MM.1S (cell line): ENCODE measurements around the gene IGSF11.

Experiments used
- EZH2 ChIP-seq: fragments of 300-600 bp; sonication (generic); optimal IDR thresholded peaks from 2 replicates; pipeline ENCODE3; 2017; ENCODE audit warnings: low read depth, mild to moderate bottlenecking, antibody characterized with exemption, low read length, mixed read lengths
- EZH2phosphoT487 ChIP-seq: fragments of 300-600 bp; sonication (generic); IDR thresholded peaks from 2 replicates; pipeline ENCODE4 v1.6.1; 2018; ENCODE audit warnings: antibody characterized with exemption, low read length
- TF ChIP-seq, protein P1 (sequence below): fragments of 300-600 bp; sonication (generic); IDR thresholded peaks from 2 replicates; pipeline ENCODE4 v1.5.1; 2016; ENCODE audit warnings: antibody characterized with exemption, low read length, mixed read lengths

DNA sequence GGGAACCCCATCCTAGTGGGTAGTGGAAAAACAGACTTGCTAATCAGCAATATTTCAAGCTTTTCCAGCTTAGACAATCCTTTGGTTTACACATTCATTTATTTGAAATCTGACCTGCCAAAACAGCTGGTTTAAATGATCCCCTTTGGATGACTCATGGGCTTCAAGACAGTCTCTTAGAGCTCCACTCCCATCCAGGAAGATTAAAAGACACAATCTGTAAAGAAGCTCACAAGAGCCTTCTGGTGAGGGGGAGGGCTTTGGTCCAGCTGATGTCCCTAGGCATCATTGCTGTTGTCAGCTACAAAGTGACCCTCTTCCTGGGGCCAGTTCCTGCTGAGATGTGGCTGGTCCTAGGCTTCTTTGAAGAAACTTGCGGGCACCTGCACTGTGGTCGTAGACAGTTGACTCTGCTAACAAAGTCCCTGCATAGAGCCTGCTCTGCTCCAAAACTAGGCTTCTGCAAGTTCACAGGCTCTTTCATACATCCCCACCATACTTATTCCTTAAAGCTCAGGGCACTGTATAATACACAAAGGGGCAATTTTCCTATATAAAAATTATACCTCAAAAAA is 73.7 kb downstream of the IGSF11 start:
- TF ChIP-seq, protein P1, sequence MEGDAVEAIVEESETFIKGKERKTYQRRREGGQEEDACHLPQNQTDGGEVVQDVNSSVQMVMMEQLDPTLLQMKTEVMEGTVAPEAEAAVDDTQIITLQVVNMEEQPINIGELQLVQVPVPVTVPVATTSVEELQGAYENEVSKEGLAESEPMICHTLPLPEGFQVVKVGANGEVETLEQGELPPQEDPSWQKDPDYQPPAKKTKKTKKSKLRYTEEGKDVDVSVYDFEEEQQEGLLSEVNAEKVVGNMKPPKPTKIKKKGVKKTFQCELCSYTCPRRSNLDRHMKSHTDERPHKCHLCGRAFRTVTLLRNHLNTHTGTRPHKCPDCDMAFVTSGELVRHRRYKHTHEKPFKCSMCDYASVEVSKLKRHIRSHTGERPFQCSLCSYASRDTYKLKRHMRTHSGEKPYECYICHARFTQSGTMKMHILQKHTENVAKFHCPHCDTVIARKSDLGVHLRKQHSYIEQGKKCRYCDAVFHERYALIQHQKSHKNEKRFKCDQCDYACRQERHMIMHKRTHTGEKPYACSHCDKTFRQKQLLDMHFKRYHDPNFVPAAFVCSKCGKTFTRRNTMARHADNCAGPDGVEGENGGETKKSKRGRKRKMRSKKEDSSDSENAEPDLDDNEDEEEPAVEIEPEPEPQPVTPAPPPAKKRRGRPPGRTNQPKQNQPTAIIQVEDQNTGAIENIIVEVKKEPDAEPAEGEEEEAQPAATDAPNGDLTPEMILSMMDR = no peak
- no peak for TF ChIP-seq EZH2
- no peak for TF ChIP-seq EZH2phosphoT487
